ENCODE measurements around the gene SIGLEC8. TPM values are rescaled to one million over a fixed set of nuclear protein-coding genes. Genes with fewer than 3 reads are reported as not detected.
"Not testable (repeated sequence)": the region's sequence is repeated elsewhere in the genome, so short reads cannot be mapped to it uniquely, and the experiment has no call there.

SIGLEC8 gene
- total and polyA plus RNA-seq, 3 experiments from 2014 or later, result not detected

GRCh38 chr19:51448411-51449016 is 9.7 kb downstream of the SIGLEC8 start:
- peaks cover 5 to 16% of the 10 kb centered on the region in 2 donors for H3K27me3 Mint-ChIP-seq
- no peaks in the 10 kb centered on the region for H3K36me3 ChIP-seq (ENCODE audit: insufficient read depth, low read length)
- peaks cover 0 to 14% (median 8%) of the 10 kb centered on the region in 5 donors for H3K9me3 Mint-ChIP-seq
- POLR2A ChIA-PET, result no interaction called here
- CTCF ChIA-PET, result no interaction called here
- peaks cover 15% of the 10 kb centered on the region for H3K4me1 ChIP-seq (ENCODE audit: insufficient read depth, low read length)
- H3K27me3 ChIP-seq (ENCODE audit: insufficient read depth, low read length, poor library complexity, severe bottlenecking), result no peaks in the 10 kb centered on the region
- H3K27ac ChIP-seq (ENCODE audit: low read depth, low read length), result no peak overlapping the region
- DNase-seq, result no peak
- H3K4me1 Mint-ChIP-seq, result peaks cover 11 to 17% (median 16%) of the 10 kb centered on the region in 3 donors
- no peaks in the 10 kb centered on the region for H3K9me3 ChIP-seq (ENCODE audit: low read length)
- H3K4me3 Mint-ChIP-seq, result peak overlapping the region in 6 of 7 donors; percentile 7 to 68 (median 45)
- H3K27ac Mint-ChIP-seq, result peak overlapping the region; percentile 1 to 97 (median 32)
- peaks cover 0 to 6% (median 0%) of the 10 kb centered on the region in 3 donors for H3K36me3 Mint-ChIP-seq
- H3K4me3 ChIP-seq (ENCODE audit: low read length), result peak overlapping the region; percentile 36

GRCh38 chr19:51448011-51448410 is 10.2 kb downstream of the SIGLEC8 start:
- H3K4me3 Mint-ChIP-seq, result peak overlapping the region in 5 of 7 donors; percentile 16 to 68 (median 52)
- peaks cover 11 to 20% (median 16%) of the 10 kb centered on the region in 3 donors for H3K4me1 Mint-ChIP-seq
- Histone ChIP-seq H3K27me3 (ENCODE audit: insufficient read depth, low read length, poor library complexity, severe bottlenecking) (no peaks in the 10 kb centered on the region), H3K4me1 (ENCODE audit: insufficient read depth, low read length) (peaks cover 15% of the 10 kb centered on the region), H3K4me3 (ENCODE audit: low read length) (peak overlapping the region; percentile 36), H3K27ac (ENCODE audit: low read depth, low read length) (no peak overlapping the region), H3K36me3 (ENCODE audit: insufficient read depth, low read length) (no peaks in the 10 kb centered on the region), H3K9me3 (ENCODE audit: low read length) (no peaks in the 10 kb centered on the region)
- no peak for DNase-seq
- H3K9me3 Mint-ChIP-seq, result peaks cover 0 to 14% (median 8%) of the 10 kb centered on the region in 5 donors
- ChIA-PET POLR2A (no interaction called here), CTCF (no interaction called here)
- peaks cover 0 to 6% (median 0%) of the 10 kb centered on the region in 3 donors for H3K36me3 Mint-ChIP-seq
- H3K27me3 Mint-ChIP-seq, result peaks cover 5 to 16% of the 10 kb centered on the region in 2 donors
- H3K27ac Mint-ChIP-seq, result peak overlapping the region in 7 of 8 donors; percentile 24 to 97 (median 57)

GRCh38 chr19:51447510-51447909 is 10.7 kb downstream of the SIGLEC8 start:
- H3K27ac ChIP-seq (ENCODE audit: low read depth, low read length); H3K36me3 ChIP-seq (ENCODE audit: insufficient read depth, low read length); H3K9me3 ChIP-seq (ENCODE audit: low read length); H3K27ac Mint-ChIP-seq; POLR2A ChIA-PET; DNase-seq; H3K4me3 ChIP-seq (ENCODE audit: low read length); H3K4me3 Mint-ChIP-seq; H3K36me3 Mint-ChIP-seq; CTCF ChIA-PET; H3K27me3 ChIP-seq (ENCODE audit: insufficient read depth, low read length, poor library complexity, severe bottlenecking): not testable (repeated sequence)
- H3K27me3 Mint-ChIP-seq, result peaks cover 5 to 15% of the 10 kb centered on the region in 2 donors
- peaks cover 15% of the 10 kb centered on the region for H3K4me1 ChIP-seq (ENCODE audit: insufficient read depth, low read length)
- H3K4me1 Mint-ChIP-seq, result peaks cover 13 to 25% (median 18%) of the 10 kb centered on the region in 3 donors
- peaks cover 0 to 14% (median 8%) of the 10 kb centered on the region in 5 donors for H3K9me3 Mint-ChIP-seq

GRCh38 chr19:51441410-51442390 is 16.6 kb downstream of the SIGLEC8 start:
- Histone ChIP-seq H3K4me3 (ENCODE audit: low read length) (peak overlapping the region; percentile 47), H3K36me3 (ENCODE audit: insufficient read depth, low read length) (no peaks in the 10 kb centered on the region), H3K27ac (ENCODE audit: low read depth, low read length) (peak overlapping the region; percentile 77), H3K4me1 (ENCODE audit: insufficient read depth, low read length) (peaks cover 21% of the 10 kb centered on the region), H3K9me3 (ENCODE audit: low read length) (no peaks in the 10 kb centered on the region), H3K27me3 (ENCODE audit: insufficient read depth, low read length, poor library complexity, severe bottlenecking) (peaks cover 3% of the 10 kb centered on the region)
- Mint-ChIP-seq H3K4me1 (peaks cover 31 to 49% (median 32%) of the 10 kb centered on the region in 3 donors), H3K9me3 (no peaks in the 10 kb centered on the region), H3K27me3 (peaks cover 8 to 10% of the 10 kb centered on the region in 2 donors), H3K36me3 (no peaks in the 10 kb centered on the region), H3K4me3 (peak overlapping the region; percentile 65 to 90 (median 82)), H3K27ac (peak overlapping the region; percentile 80 to 98 (median 96))
- peak; percentile 64 to 92 (median 83) for DNase-seq
- ChIA-PET POLR2A (interaction anchor here (0.9 kb wide), 1 partner anchor 69 kb away, joined by 5 read pairs; the partner anchor contains the start of gene NKG7), CTCF (interaction anchor here (1.0 to 7.4 kb wide), 8 partner anchors 20 to 72 kb away, joined by 3 to 48 read pairs (median 4); partner anchors contain the start of gene SIGLEC10)

- Mint-ChIP-seq H3K27ac (peak overlapping the region; percentile 80 to 98 (median 96)), H3K4me1 (peaks cover 29 to 49% (median 32%) of the 10 kb centered on the region in 3 donors), H3K27me3 (peaks cover 8 to 17% of the 10 kb centered on the region in 2 donors), H3K36me3 (no peaks in the 10 kb centered on the region), H3K9me3 (no peaks in the 10 kb centered on the region), H3K4me3 (peak overlapping the region; percentile 65 to 90 (median 82))
- peak in 4 of 5 donors; percentile 11 to 62 (median 22) for DNase-seq
- ChIA-PET POLR2A (no interaction called here), CTCF (interaction anchor here (1.3 to 7.4 kb wide), 6 partner anchors 19 to 45 kb away, joined by 3 to 48 read pairs (median 6); partner anchors contain the start of gene SIGLEC10)
- peak overlapping the region; percentile 77 for H3K27ac ChIP-seq (ENCODE audit: low read depth, low read length)
- H3K27me3 ChIP-seq (ENCODE audit: insufficient read depth, low read length, poor library complexity, severe bottlenecking), result peaks cover 3% of the 10 kb centered on the region
- no peaks in the 10 kb centered on the region for H3K9me3 ChIP-seq (ENCODE audit: low read length)
- no peaks in the 10 kb centered on the region for H3K36me3 ChIP-seq (ENCODE audit: insufficient read depth, low read length)
- H3K4me1 ChIP-seq (ENCODE audit: insufficient read depth, low read length), result peaks cover 21% of the 10 kb centered on the region
- H3K4me3 ChIP-seq (ENCODE audit: low read length), result peak overlapping the region; percentile 47
Observed at GRCh38 chr19:51440846-51441409, 17.3 kb downstream of the SIGLEC8 start.

GRCh38 chr19:51440052-51440451 is 18.2 kb downstream of the SIGLEC8 start:
- CTCF ChIA-PET, result interaction anchor here (0.5 to 7.4 kb wide), 6 partner anchors 18 to 946 kb away, joined by 3 to 48 read pairs (median 5); partner anchors contain the start of genes NKG7 and SIGLEC10
- H3K27ac Mint-ChIP-seq, result peak overlapping the region in 3 of 8 donors; percentile 23 to 93 (median 48)

GRCh38 chr19:51439021-51439465 is 19.2 kb downstream of the SIGLEC8 start:
- ChIA-PET CTCF (interaction anchor here (0.8 to 7.4 kb wide), 8 partner anchors 17 to 101 kb away, joined by 3 to 48 read pairs (median 4); partner anchors contain the start of genes NKG7 and SIGLEC10), POLR2A (interaction anchor here (0.5 kb wide), 1 partner anchor 44 kb away, joined by 4 read pairs; no protein-coding TSS in a partner anchor)
- Mint-ChIP-seq H3K27ac (peak overlapping the region in 4 of 8 donors; percentile 14 to 82 (median 46)), H3K36me3 (no peaks in the 10 kb centered on the region), H3K9me3 (no peaks in the 10 kb centered on the region), H3K4me1 (peaks cover 29 to 49% (median 32%) of the 10 kb centered on the region in 3 donors), H3K4me3 (no peak overlapping the region), H3K27me3 (peaks cover 5 to 24% of the 10 kb centered on the region in 2 donors)
- Histone ChIP-seq H3K9me3 (ENCODE audit: low read length) (no peaks in the 10 kb centered on the region), H3K27ac (ENCODE audit: low read depth, low read length) (no peak overlapping the region), H3K36me3 (ENCODE audit: insufficient read depth, low read length) (no peaks in the 10 kb centered on the region), H3K4me1 (ENCODE audit: insufficient read depth, low read length) (peaks cover 21% of the 10 kb centered on the region), H3K4me3 (ENCODE audit: low read length) (no peak overlapping the region), H3K27me3 (ENCODE audit: insufficient read depth, low read length, poor library complexity, severe bottlenecking) (peaks cover 3% of the 10 kb centered on the region)
- peak in 3 of 5 donors; percentile 15 to 33 (median 27) for DNase-seq

More at GRCh38 chr19:51440052-51440451, 18.2 kb downstream of the SIGLEC8 start:
- no peak overlapping the region for H3K4me3 ChIP-seq (ENCODE audit: low read length)
- Mint-ChIP-seq H3K27me3 (peaks cover 8 to 23% of the 10 kb centered on the region in 2 donors), H3K36me3 (no peaks in the 10 kb centered on the region), H3K9me3 (no peaks in the 10 kb centered on the region), H3K4me3 (no peak overlapping the region), H3K4me1 (peaks cover 29 to 49% (median 32%) of the 10 kb centered on the region in 3 donors)
- H3K4me1 ChIP-seq (ENCODE audit: insufficient read depth, low read length), result peaks cover 21% of the 10 kb centered on the region
- H3K36me3 ChIP-seq (ENCODE audit: insufficient read depth, low read length), result no peaks in the 10 kb centered on the region
- H3K27me3 ChIP-seq (ENCODE audit: insufficient read depth, low read length, poor library complexity, severe bottlenecking), result peaks cover 3% of the 10 kb centered on the region
- no peaks in the 10 kb centered on the region for H3K9me3 ChIP-seq (ENCODE audit: low read length)
- H3K27ac ChIP-seq (ENCODE audit: low read depth, low read length), result no peak overlapping the region
- DNase-seq, result no peak
- POLR2A ChIA-PET, result no interaction called here
